IMR-90 (cell line): ENCODE data around the gene SLC25A26.

Experiments used
- CEBPB ChIP-seq: IDR thresholded peaks from 2 replicates; pipeline ENCODE4 v1.6.1; 2012; ENCODE audit warnings: low read depth, low read length, improper control_type of control experiment
- CTCF ChIP-seq: conservative IDR thresholded peaks from 2 replicates; pipeline ENCODE4 v1.5.1; 2012; ENCODE audit warnings: mild to moderate bottlenecking, low read depth, low read length, improper control_type of control experiment
- POLR2A ChIP-seq: IDR thresholded peaks from 2 replicates; pipeline ENCODE4 v1.6.1; 2012; ENCODE audit warnings: mild to moderate bottlenecking, low read depth, low read length

GRCh38 chr3:66415867-66416428 is 195.1 kb downstream of the SLC25A26 start:
- TF ChIP-seq CEBPB = no peak
- no peak for TF ChIP-seq POLR2A
- TF ChIP-seq CTCF = no peak
